Limb (tissue), 2 donors: ENCODE measurements around the gene SNAPC5.
"Not testable (repeated sequence)": the region's sequence is repeated elsewhere in the genome, so short reads cannot be mapped to it uniquely, and the experiment has no call there.

Experiments
- DNase-seq, 2 donors: peaks; one replicate each; pipeline ENCODE4 v3.0.0-alpha.2; 2016; ENCODE audit errors: extremely low spot score in 2 of 2

SNAPC5 gene, protein sequence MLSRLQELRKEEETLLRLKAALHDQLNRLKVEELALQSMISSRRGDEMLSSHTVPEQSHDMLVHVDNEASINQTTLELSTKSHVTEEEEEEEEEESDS

DNA sequence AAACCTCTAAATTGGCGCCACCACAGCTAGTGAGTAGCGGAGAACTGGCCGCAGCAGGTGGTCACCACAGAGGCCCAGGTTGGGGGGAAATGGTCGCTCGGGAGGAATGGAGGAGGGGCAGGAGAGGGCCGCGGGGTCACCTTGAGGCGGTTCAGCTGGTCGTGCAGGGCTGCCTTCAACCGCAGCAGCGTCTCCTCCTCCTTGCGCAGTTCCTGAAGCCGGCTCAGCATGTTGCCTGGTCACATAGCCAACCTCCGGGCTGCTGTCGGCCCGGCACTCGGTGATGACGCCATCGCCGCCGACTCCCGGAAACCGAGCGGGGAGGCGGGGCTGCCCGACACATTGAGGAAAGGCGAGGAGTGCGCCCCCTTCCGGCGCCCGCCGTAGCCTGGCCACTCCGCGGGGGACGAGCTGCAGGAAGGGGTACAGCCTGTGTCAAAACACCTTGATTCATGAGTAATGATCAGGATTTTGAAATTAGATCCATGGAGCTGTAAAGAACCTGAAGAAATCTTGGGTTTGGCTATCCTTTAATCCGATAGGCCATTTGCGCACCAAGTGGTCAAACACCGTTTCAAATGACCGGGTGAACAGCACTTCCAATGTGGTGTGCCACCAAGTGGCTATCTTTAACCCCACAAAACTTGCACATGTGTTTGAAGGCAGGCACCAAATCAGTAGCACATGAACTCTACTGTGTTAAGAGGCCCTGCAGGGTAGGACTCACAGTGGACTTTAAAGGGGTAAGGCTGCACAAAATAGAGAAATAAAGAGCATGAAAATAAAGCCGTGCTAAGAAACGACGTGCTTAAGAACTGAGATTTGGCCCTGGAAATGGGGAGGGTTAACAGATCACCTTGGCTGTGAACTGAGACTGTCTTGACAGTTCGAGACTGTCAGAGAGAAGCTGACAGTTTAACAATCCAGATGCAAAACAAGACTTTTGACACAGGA lies at the start of gene SNAPC5:
Gene SNAPC5, minus strand, starts transcription at position 261 of the 954 bp plus-strand sequence. Its CDS starts 31 bp downstream, at position 230.
- DNase-seq, result peak; percentile 92 to 98

DNA sequence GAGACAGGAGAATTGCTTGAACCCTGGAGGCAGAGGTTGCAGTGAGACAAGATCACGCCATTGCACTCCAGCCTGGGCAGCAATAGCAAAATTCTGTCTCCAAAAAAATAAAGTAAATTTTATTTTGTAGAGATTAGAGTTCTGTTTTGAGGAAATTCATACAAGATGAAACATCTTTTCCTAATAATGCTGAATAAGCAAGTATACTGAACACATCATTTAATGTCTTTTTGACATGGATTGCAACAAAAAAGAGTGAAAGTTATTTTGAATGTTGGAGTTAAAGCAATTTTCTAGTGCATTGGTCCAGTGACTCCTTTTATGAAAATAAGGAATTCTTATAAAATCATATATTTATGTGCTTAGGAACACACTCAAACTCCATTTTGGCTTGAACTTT lies 47.7 kb upstream of the SNAPC5 start:
- no peak for DNase-seq

DNA sequence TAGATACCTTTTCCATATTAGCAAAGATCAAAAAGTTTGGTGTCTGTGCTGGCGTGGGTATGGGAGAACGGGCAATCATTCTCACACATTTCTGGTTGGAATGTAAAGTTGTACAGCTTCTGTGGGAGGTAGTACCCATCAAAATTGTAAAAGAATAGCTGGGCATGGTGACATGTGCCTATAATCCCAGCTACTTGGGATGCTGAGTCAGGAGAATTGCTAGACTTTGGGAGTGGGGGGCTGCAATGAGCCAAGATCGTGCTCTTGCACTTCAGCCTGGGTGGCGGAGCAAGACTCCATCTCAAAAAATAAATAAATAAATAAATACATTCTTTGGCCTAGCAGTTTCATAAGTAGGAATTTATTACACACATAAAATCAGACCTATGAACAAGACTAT lies 45.3 kb upstream of the SNAPC5 start:
- no peak for DNase-seq

DNA sequence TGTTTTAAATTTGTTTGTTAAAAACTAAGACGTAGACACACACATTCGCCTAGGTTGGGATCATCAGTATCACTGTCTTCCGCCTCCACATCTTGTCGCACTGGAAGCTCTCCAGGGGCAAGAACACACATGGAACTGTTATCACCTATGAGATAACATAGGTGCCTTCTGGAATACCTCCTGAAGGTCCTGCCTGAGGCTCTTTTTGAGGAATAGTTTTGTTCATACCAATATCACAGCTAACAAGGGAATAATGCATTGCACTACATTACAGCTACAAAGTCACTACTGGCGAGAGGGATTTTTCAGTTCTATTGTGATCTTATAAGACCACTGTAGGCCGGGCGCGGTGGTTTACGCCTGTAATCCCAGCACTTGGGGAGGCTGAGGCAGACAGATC lies 37.5 kb upstream of the SNAPC5 start:
- DNase-seq, result no peak

DNA sequence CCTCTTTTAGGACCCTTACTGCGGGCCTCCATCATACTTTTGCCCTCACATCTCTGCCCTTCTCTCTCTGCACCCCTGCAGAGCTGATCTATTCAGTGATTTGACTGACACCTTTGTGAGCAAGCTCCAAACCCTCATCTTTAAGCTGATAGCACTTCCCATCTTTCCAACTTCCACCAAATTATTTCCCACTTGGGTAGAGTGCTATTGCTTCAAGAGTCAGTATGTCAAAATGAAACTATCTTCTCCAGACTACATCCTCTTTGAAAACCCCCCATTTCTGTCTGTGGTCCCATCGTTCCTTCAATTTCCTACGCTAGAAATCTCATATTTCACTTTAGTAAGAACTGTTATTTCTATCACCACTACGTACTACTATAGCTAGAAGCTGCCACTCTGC lies 27.3 kb upstream of the SNAPC5 start:
- no peak for DNase-seq

DNA sequence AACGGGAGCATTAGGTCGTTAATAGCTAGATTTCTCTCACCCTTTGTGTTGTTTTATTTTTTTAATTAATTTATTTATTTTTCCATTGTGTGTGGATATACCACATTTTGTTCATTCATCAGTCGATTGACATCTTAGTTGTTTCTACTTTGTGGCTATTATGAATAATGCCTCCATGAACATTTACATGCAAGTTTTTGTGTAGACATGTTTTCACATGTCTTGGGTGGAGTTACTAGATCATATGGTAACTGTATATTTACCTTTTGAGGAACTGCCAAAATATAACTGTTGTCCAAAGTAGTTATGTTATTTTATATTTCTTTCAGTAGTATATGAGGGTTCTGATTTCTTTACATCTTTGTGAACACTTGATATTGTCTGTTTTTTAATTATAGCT lies 26.4 kb upstream of the SNAPC5 start:
- DNase-seq, result no peak

DNA sequence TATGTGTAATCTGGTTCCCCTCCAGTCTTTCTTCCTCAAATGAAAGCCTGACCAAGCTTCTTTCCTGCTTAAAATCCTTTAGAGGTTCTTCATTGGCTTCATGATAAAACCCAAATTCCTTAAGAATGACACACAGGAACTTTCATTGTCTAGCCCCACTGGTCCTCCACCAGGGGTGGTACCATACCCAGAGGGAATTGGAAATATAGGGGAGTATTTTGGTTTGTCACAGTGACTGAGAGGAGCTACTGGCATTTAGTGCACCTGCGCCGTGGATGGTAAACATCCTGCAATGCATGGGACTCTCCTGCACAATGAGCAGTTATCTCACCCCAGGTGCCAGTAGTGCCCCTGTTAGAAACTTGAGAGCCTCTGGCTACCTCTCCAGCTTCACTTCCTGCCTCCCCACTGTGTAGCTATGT lies 18.4 kb upstream of the SNAPC5 start:
- DNase-seq, result no peak

DNA sequence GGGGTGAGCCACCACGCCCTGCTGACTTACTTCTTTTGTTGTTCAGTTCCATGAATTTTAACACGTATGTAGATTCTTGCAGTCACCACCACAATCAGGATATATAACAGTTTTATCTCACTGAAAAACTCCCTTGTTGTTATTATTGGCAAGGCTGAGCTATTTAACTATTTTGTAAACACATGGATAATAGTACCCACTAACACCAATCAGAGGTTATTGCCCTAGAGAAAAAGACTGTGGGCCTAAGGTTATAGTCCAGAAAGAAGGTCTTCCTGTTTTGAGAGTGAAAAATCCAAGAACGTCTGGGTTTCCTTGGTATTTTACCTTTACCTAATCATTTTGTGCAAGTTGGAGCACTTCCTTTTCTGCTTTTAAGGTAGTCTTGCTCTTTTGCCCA lies 17.0 kb upstream of the SNAPC5 start:
- no peak for DNase-seq

DNA sequence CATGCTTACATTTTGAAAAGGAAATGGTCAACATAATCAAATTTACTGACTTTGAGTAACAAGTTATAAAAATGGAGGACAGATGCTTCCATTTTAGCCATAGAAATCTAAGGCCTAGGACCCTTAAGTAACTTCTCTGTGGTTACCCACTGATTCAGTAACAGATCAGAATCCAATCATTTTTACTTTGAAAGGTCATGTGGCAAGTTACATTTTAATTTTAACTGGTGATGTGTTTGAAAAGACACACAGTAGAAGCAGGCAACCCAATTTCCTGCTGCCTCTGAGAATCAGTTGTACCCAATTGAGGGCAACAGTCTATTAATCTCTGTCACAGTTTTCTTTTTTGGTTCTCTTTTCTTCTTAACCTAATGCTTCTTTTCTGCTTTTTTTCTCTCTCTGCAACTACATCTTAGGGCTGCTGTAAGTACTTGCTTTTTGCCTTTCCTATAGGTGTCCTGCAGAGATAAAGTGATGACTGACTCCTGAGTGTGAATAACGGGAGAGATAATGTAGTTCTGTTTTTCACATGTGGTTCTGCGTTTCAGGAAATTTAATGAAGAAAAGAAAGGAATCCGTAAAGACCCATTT lies 10.8 kb upstream of the SNAPC5 start:
- no peak for DNase-seq

DNA sequence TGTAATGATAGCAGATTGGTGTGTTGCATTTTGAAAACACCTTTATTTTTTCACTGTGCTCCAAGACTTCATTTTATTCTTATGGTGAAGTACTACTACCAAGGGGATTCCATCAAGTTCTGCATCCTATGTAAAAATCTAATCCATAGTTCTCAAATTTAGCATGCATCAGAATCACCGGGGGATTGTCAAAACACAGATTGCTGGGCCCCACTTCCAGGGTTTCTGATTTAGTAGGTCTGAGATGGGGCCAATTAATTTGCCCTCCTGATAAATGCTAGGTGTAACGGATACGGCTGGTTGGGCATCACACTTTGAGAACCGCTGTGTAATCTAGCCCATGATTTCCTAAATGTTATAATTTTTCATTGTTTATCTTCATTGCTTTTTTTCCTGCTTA lies 8.3 kb upstream of the SNAPC5 start:
- DNase-seq, result no peak

DNA sequence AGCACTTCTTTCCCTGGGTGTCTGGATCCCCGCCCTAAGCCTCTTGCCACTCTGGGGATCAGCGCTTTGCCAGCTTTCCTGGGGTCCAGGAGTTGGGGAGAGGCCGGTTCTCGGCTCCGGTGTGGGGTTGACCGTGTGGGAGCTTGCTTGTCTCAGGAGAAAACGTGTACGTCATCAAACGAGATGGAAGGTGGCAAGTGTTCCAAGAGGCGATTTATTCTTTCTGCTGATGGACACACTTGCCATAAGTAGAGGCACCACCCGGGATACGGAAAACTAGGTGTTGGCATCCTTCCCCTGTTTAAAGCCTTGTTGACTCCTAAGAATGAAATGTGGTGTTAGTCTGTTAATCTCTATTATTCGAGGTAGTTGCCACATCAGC lies 7.9 kb upstream of the SNAPC5 start:
- no peak for DNase-seq

DNA sequence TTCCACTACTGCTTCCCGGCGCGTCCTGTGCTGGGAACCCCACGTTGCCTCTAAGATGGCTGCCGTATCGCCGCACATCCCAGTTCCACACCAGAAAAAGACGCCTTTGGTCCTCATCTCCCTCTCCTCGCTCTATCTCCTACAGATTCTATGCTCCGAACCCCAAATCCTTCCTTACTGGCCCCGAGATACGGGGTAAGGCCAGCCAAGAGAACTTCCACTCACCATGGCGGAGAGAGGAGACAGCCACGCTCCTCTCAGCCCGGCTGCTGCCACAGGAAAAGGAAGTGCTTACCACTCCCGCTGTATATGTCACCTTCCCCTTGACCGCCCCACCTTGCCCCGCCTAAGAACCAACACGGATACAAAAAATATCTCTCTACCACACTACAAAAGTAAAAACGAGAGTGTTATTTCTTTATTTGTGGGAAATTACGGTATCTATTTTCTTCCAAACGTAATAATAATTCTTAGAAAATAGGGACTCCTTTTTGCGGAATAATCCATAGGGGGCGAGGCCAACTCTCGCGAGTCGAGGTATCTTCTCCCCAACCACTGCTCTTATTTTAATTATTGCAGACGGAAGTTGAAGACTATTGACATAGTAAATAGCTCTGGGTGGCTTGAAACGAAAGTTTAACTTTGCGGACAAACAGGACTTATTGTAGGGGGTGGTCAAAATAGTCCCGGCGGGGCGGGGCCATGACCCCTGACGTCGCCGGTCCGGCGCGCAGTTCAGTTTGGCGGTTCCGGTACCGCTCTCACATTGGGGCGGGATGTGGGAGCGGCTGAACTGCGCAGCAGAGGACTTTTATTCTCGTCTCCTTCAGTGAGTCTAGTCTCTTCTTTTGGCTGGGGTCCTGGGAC lies 7.2 kb upstream of the SNAPC5 start, which contains the start of the genes RPL4 and ZWILCH:
Gene RPL4, minus strand, starts transcription at position 293 of the 867 bp plus-strand sequence. Its CDS starts 65 bp downstream, at position 228.
Gene ZWILCH, plus strand, starts transcription at position 764 of the 867 bp plus-strand sequence. Its CDS starts 13 bp downstream, at position 777.
- DNase-seq, result peak; percentile 84 to 86

DNA sequence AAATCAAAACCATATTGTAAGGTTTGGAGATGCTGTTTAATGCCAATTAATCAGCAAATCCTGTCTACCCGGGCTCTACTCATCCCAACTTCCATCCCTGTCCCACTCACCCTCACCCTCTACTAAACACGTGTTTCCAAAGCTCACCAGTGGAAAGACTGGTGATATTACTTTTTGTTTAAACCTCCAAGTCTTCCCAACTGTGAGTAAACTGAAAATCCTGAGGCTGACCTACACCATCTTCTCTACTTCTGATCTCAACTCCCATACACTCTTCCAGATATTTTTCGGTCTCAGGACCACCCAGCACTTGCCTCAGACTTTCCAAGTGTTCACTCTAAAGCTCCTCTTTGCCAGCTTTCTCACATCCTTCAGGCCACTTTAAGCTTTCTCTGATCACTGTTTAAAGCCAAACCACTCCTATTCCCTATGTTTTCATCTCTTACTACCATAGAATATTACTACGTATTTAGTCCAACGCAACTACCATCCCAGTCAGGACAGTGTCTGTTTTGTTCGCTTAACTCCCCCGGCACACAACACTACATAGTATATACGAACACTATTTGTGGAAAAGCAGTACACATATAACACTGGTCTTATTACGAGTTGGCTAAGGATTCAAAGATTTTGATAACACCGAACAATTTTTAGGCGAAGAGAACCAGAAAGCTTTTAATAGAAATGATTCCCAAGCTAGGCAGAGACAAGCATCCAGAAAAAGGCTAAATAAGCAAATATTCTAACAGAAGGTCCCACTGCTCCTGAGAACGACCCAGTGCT lies 6.4 kb upstream of the SNAPC5 start:
- DNase-seq, result no peak

DNA sequence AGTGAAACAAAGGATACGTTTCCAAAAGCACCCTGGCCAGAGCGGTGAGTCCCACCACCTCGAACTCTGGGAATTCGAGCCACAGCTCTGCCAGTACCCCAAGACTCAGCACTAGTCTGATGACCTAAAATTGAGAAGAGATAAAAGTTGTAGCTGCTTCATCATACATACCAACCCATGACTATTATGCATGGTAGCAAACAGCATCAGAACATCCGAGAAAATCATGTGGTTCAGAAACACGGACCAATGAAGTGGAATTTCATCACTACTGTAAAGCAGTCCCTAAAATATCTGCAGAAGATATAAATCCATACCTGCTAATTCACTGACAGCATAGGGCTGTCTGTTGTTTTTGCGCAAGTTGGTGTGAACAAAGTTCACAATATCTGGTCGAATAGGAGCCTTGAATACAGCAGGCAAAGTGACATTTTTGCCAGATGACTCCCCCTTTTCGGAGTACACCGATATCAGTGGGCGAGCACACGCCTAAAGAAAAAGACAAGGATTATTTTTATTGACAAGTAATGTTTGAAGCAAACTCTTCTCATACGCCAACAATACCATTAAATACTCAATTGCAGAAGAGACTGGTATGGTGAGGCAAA lies 5.6 kb upstream of the SNAPC5 start:
- DNase-seq, result not testable (repeated sequence)

DNA sequence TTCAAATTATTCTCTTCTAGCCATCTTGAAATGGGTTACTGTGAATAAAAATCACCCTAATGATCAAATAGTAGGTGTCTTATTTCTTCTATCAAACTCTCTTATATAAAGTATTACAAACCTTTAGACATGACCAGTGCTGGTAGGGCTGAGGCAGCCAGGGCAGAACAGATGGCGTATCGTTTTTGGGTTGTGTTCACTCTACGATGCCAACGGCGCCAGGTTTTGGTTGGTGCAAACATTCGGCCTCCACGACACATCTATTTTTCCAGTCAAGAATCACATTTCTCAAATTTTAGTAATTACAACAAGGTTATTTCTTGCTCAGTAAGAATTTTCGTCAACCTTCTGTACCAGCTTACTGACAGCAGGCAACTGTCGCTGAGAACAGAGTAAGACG lies 4.9 kb upstream of the SNAPC5 start:
- no peak for DNase-seq

DNA sequence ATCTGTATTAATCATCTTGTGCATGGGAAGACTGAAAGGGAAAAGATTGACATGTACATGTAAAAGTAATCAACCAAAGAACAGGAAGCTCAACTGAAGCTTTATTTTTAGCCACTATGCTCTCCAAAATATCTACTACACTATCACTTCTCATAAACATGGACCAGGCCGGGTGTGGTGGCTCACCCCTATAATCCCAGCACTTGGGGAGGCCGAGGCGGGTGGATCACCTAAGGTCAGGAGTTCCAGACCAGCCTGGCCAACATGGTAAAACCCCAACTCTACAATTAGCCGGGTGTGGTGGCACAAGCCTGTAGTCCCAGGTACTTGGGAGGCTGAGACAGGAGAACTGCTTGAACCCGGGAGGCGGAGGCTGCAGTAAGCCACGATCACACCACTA lies 2.8 kb upstream of the SNAPC5 start:
- DNase-seq, result not testable (repeated sequence)

DNA sequence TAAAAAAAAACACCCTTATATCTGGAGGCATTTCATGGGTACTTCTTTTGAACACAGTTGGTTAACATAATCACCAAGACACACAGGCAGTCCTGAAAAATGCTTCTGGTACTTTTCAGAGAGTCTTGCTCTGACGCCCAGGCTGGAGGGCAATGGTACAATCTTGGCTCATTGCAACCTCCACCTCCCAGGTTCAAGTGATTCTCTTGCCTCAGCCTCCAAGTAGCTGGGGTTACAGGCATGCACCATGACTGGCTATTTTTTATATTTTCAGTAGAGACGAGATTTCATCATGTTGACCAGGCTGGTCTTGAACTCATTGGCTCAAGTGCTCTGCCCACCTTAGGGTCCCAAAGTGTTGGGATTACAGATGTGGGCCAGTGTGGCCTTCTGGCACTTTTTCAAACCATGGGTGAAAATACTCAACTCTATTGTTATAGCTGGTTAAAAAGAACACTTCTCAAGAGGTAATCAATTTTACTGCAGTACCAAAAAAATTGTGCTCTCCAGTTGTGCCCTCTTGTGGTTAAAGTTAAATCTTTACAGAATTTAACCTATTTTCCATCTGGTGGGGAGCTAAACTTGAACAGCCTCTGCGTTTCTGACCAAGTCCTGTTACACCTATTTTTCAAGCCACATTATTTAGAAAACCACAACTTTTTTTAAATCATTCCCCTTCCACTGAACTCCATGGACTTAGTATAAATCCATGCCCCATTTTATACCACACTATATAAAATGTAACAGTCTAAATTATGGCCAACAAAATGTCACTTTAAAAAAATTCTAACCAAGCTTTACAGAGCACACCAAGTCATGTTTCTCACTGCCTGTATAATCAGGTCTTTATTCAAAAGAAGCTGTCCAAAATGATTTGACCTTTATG lies 1.2 kb upstream of the SNAPC5 start:
- DNase-seq, result peak in 1 of 2 donors; percentile 20

DNA sequence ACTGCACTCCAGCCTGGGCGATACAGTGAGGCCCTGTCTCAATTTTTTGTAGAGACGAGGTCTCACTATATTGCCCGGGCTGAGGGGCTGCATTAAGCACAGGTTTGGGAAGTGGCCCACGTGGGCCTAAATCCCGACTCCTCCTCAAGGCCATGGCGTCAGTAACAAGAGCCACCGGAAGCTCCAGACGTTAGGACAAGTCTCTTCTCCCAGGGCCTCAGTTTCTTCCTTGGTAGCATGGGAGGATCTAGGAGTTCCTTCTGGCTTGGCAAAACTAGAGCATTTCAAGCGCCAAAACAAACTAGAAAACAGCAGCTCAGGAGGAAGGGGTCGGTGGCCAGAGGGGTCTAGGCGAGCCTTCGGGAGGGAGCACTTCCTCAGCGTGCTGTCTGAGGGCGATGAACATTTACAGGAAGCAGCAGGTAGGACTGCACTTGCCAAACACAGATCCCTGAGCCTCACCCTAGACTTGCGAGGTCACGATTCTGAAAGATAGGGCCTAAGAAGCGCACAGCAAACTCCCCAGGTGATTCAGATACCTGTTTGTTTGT lies 536 bp downstream of the SNAPC5 start:
- no peak for DNase-seq

DNA sequence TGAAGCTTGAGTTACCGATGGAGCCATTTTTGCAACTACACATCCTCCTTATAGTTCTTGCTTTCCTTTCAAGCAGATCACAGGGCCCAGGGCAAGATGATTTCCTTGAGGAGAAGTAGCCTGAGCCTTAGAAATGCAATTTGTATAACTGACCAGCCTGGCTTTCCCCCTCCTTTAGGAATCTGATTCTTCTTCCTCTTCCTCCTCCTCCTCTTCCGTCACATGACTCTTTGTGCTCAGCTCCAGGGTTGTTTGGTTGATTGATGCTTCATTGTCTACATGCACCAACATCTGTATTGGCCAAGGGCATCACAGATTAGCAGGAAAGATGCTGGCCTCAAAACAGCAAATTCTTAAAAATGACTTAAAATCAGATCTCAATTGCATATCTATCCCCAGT lies 3.3 kb downstream of the SNAPC5 start:
- no peak for DNase-seq
